H54 (cell line): ENCODE data around the gene WNK4.

Source experiments
- DNase-seq: peaks from one replicate; pipeline ENCODE4 v3.0.0; 2011; ENCODE audit warnings: low spot score, mixed read lengths; ENCODE audit not compliant: insufficient read length
- FAIRE-seq: peaks from 3 replicates; lab custom pipeline; 2011; peaks lifted over from hg19 to GRCh38; lab: Jason Lieb, UNC
- POLR2A ChIP-seq: IDR thresholded peaks from 2 replicates; pipeline ENCODE4 v1.6.1; 2011; ENCODE audit warnings: low read depth, mild to moderate bottlenecking, low read length

The WNK4 gene

GRCh38 chr17:42845556-42845917 is 65.1 kb downstream of the WNK4 start:
- no peak for TF ChIP-seq POLR2A
- FAIRE-seq (no peak), DNase-seq (no peak)

GRCh38 chr17:42845918-42846593 is 65.6 kb downstream of the WNK4 start:
- DNase-seq: peak; percentile 59
- FAIRE-seq: no peak
- no peak for TF ChIP-seq POLR2A
